Pancreas (tissue), 10 donors: Measurements from ENCODE around the gene LINC01488. TPM values are rescaled to one million over a fixed set of nuclear protein-coding genes. Genes with fewer than 3 reads are reported as not detected.

Source experiments
- ATAC-seq, 4 donors: fragments of 200-7000 bp; cut with Tn5 transposase; one replicate each; pipeline versions ENCODE4 v1.8.0 to v1.9.1; 2020; ENCODE audit warnings: mild to moderate bottlenecking in 4 of 4, moderate library complexity in 4 of 4
- DNase-seq, 6 donors: peaks; one replicate each; pipeline ENCODE4 v3.0.0-alpha.2; 2020
- FAIRE-seq: peaks from 2 replicates; lab custom pipeline; 2012; peaks lifted over from hg19 to GRCh38; lab: Jason Lieb, UNC
- H3K27ac ChIP-seq, 4 donors: fragments of 200-600 bp; sonication (generic); 1 replicate in 3 of 4; 2 replicates in 1 of 4; pipeline versions ENCODE4 v1.5.0 to v1.8.0; 2020
- H3K27me3 ChIP-seq, 4 donors: fragments of 200-600 bp; one replicate each; pipeline ENCODE4 v1.8.0; 2021
- H3K36me3 ChIP-seq, 3 donors: fragments of 200-600 bp; sonication (generic) in 1 of 3; one replicate each; pipeline versions ENCODE4 v1.5.0 to v1.8.0; 2020 to 2021
- H3K4me1 ChIP-seq, 3 donors: fragments of 200-600 bp; one replicate each; pipeline ENCODE4 v1.8.0; 2021
- H3K4me3 ChIP-seq, 4 donors: fragments of 200-600 bp; sonication (generic) in 2 of 4; one replicate each; pipeline versions ENCODE4 v1.5.0 to v1.8.0; 2020 to 2021
- H3K9me3 ChIP-seq, 4 donors: fragments of 200-600 bp; one replicate each; pipeline ENCODE4 v1.8.0; 2021
- CTCF ChIP-seq, 4 donors: fragments of 200-600 bp; sonication (generic) in 3 of 4; IDR thresholded peaks; one replicate each; pipeline versions ENCODE4 v1.5.0 to v1.8.0; 2021; ENCODE audit warnings: antibody characterized with exemption in 4 of 4
- WGBS, 2 donors: extraction: QIAGEN DNeasy Blood & Tissue Kit; methylation state at CpG; one replicate each; pipeline ENCODE4 v1.1.7; 2013; 5-methylcytosine and 5-hydroxymethylcytosine counted together
- intact Hi-C, 3 donors: fragments of 100-400 bp; cut with DNase I; formaldehyde crosslinking; loops; one replicate each; pipeline versions ENCODE4 v1.11.1 to v1.14.2; 2022
- polyA plus RNA-seq, 2 donors: library from polyadenylated mRNA; stranded (reverse); fragments of 200-250 nt; gene quantifications; one replicate each; pipeline ENCODE4 v1.2.3, GENCODE V29; 2013
- total RNA-seq, 6 donors: library from RNA; stranded (reverse); fragmentation: NEBNext Ultra II Directional in 4 of 6; extraction: Animal tissue kit (Norgen Biotek cat#: 25700) in 4 of 6; gene quantifications; one replicate each; pipeline versions ENCODE4 v1.2.1 to v1.2.4, GENCODE V29; 2021 to 2023
- donor health status: healthy with polysubstance abuse.
- donor health status: DM: no; HTN: no; CAD: no; lungs with moderate emphysema.
- donor health status: DM: no; HTN: no; CAD: no.
- donor health status: control.
- donor health status: control.
- donor health status: Bipolar disorder and iron deficiency.
- donor health status: DM: yes; HTN: yes; CAD: no.
- donor health status: DM: no; HTN: no; CAD: no.
- donor health status: DM: no; HTN: no; CAD: no.
- donor health status: DM: yes; HTN: yes; CAD: no.

LINC01488 gene
- total and polyA plus RNA-seq, 8 donors = not detected

DNA sequence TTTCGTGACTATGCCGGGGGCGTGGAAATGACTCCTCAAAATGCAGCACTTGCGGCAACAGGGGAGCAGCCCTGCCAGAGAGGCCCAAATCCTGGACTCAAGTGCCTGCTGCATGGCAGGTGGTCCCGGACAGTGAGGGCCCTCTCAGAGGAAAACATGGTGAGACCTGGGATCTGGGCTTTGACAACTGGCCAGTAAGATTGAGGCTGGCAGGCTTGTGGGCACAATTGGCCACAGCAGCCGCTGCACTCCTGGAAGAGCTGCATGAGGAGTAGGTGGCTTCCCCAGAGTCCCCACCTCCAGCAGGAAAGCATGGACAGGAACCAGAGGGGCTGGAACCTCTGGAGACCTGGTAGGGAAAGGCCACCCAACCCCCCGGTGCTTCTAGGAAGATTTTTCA lies 13.4 kb downstream of the LINC01488 start:
- H3K36me3 ChIP-seq = no peaks in the 10 kb centered on the region
- no peak for TF ChIP-seq CTCF (IDR thresholded peaks at IDR 0.05)
- ATAC-seq (no peak), FAIRE-seq (no peak), DNase-seq (peak in 2 of 6 donors; percentile 31 to 41)
- H3K27me3 ChIP-seq = no peaks in the 10 kb centered on the region
- H3K27ac ChIP-seq = no peak overlapping the region
- H3K4me1 ChIP-seq = peaks cover 0 to 2% (median 0%) of the 10 kb centered on the region in 3 donors
- intact Hi-C loops = no loop called here
- no peak overlapping the region for H3K4me3 ChIP-seq
- H3K9me3 ChIP-seq = no peaks in the 10 kb centered on the region
- 83 to 91% methylated on average over 7 of the region's 7 CpGs for WGBS, 2 donors

- TF ChIP-seq CTCF (IDR thresholded peaks at IDR 0.05) = no peak
- ATAC-seq (no peak), DNase-seq (peak in 2 of 6 donors; percentile 27 to 39), FAIRE-seq (no peak)
- intact Hi-C loops = no loop called here
- Histone ChIP-seq H3K9me3 (no peaks in the 10 kb centered on the region), H3K27ac (no peak overlapping the region), H3K36me3 (no peaks in the 10 kb centered on the region), H3K4me3 (no peak overlapping the region), H3K4me1 (peaks cover 0 to 2% (median 0%) of the 10 kb centered on the region in 3 donors), H3K27me3 (no peaks in the 10 kb centered on the region)
- WGBS, 2 donors = 67 to 81% methylated on average over 12 of the region's 12 CpGs
Observed at GRCh38 chr11:69495441-69496201, 14.2 kb downstream of the LINC01488 start.

- no peaks in the 10 kb centered on the region for H3K27me3 ChIP-seq
- H3K9me3 ChIP-seq = no peaks in the 10 kb centered on the region
- no peak for TF ChIP-seq CTCF (IDR thresholded peaks at IDR 0.05)
- DNase-seq = peak in 2 of 6 donors; percentile 45 to 56
- H3K4me1 ChIP-seq = peaks cover 0 to 2% (median 0%) of the 10 kb centered on the region in 3 donors
- 71 to 81% methylated on average over 10 of the region's 10 CpGs for WGBS, 2 donors
- no peak overlapping the region for H3K4me3 ChIP-seq
- intact Hi-C loops = no loop called here
- no peak for FAIRE-seq
- no peaks in the 10 kb centered on the region for H3K36me3 ChIP-seq
- ATAC-seq = no peak
- peak overlapping the region in 3 of 4 donors; percentile 60 to 76 (median 69) for H3K27ac ChIP-seq
Observed at GRCh38 chr11:69496202-69496557, 14.7 kb downstream of the LINC01488 start.

DNA sequence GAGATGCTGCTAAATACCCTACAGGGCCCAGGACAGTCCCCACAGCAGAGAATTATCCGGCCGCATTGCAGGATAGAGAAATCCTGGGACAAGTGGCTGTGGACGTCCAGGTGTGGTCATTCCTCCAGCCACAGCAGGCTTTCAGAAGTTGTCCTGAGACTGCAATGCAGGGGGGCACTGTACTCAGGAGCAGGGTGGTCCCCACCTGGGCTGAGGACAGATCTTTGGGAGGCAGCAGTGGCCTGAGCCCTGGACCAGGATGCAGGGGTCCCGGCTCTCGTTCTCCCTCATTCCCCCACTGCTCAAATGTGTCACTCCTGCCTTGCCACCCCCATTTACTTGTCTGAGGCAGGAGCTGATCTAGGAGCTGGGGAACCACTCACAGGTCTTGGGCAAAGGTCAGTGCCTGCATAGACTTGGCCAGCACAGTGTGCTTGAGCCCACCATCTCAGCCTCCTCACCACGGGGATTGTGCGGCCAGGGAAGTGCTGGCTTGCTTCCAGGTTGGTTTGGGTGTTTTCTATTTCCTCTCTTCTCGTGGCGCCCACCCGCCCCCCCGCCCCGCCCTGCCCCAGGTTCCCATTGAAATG lies 15.3 kb downstream of the LINC01488 start:
- 27 to 30% methylated on average over 12 of the region's 12 CpGs for WGBS, 2 donors
- Histone ChIP-seq H3K27me3 (no peaks in the 10 kb centered on the region), H3K4me1 (peaks cover 0 to 2% (median 0%) of the 10 kb centered on the region in 3 donors), H3K9me3 (no peaks in the 10 kb centered on the region), H3K36me3 (no peaks in the 10 kb centered on the region), H3K27ac (peak overlapping the region; percentile 60 to 76 (median 68)), H3K4me3 (no peak overlapping the region)
- no peak for TF ChIP-seq CTCF (IDR thresholded peaks at IDR 0.05)
- no peak for FAIRE-seq
- intact Hi-C loops = no loop called here
- peak in 2 of 6 donors; percentile 32 to 44 for DNase-seq
- ATAC-seq = peak in 3 of 4 donors; percentile 32 to 50 (median 44)
